CD4-positive, alpha-beta T cell treated with Interleukin-12 subunit alpha and Interleukin-12 subunit beta, for 1 hour (primary cell): ENCODE measurements around the gene SSH3.

Experiments used
- DNase-seq: peaks from one replicate; pipeline ENCODE4 v3.0.0-alpha.2; 2020

SSH3 gene

DNA sequence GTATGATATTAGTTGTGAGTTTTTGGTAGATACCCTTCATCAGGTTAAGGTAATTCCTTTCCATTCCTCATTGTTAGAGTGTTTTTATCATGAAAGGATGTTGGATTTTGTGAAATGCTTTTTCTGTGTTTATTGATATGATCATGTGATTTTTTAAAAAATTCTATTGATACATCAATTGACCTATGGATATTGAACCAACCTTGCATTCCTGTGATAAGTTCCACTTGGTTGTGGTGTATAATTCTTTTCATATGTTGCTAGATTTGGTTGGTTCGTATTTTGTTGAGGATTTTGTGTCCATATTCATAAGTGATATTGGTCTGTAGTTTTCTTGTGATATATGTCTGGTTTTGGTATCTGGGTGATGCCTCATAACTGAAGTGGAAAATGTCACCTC, 7.5 kb upstream of the SSH3 start:
- DNase-seq, result no peak

DNA sequence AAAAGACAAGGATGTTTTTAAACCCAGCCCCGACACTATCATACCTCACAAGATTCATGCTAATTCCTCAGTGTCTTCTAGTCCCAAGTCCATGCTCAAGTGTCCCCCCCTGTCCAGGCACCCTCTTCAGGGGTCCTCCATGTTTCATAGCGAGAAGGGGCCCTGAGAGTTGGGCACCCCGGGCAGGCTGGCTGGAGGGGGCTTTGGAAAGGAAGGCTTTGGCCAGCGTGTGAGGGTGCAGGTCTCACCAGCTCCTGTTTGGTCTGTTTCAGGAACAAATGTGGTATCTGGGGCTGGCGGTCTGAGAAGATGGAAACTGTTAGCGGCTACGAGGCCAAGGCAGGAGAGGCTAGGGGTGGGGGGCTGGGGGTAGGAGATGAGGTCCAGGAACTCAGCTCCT, 4.5 kb upstream of the SSH3 start:
- DNase-seq, result no peak

GRCh38 chr11:67299471-67300191, 3.7 kb upstream of the SSH3 start:
- no peak for DNase-seq

DNA sequence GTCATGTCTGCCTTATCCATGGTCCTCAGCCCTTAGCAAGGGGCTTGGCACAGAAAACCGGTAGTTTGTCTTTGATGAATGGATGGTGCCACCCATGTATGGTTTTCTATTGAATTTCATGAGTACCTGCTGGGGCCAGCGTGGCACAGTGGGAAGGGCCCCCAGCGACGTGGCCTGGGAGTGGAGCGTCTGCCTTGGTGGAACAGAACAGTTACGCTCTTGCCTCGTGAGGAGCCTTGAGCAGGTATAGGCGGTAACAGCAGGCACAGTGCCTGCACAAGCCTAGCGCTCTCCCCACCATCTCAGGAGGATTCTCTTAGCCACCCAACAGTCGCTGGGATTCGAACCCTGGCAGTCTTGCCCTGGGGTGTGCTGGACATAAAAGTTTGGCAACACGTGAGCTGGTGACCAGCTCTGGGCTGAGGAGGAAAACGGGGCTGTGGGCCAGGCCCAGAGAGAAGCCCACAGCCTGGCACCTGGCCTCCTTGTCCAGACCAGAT, 3.0 kb upstream of the SSH3 start:
- no peak for DNase-seq

DNA sequence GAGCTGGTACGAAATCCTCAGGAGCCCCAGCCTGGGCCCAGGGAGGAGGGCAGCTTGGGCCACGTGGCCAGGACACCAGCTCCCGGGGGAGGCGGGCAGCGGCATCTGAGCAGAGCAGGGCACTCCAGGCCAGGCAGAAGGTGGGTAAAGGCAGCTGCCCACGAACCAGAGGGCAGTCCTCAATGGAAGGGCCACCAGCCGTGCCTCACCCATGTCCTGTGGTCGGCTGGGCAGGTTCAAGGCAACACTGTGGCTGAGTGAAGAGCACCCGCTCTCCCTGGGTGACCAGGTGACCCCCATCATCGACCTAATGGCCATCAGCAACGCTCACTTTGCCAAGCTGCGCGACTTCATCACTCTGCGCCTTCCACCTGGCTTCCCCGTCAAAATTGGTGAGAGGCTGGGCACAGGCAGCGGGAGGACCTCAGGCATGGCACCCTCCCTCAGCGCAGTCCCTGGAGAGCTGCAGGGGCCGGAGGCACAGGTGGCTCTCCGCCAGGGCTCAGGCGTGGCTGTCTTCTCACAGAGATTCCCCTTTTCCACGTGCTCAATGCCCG, 2.5 kb upstream of the SSH3 start:
- no peak for DNase-seq

DNA sequence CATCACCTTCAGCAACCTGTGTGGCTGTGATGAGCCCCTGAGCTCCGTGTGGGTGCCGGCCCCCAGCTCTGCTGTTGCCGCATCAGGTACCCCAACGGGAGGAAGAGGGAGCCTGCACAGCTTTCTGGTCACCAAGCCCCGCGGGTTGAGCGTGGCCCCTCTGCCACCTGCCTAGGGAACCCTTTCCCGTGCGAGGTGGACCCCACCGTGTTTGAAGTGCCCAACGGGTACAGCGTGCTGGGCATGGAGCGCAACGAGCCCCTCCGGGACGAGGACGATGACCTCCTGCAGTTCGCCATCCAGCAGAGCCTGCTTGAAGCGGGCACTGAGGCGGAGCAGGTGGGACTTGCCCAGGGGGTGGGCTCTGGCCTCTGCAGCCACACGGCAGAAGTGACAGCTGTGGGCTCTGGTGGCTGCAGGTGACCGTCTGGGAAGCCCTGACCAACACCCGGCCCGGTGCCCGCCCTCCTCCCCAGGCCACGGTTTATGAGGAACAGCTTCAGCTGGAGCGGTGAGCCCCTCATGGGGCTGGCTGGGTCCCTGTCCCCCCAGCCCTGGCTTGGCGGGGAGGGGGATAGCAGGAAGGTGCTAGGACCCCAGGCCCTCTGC, 1.9 kb upstream of the SSH3 start:
- DNase-seq, result no peak

DNA sequence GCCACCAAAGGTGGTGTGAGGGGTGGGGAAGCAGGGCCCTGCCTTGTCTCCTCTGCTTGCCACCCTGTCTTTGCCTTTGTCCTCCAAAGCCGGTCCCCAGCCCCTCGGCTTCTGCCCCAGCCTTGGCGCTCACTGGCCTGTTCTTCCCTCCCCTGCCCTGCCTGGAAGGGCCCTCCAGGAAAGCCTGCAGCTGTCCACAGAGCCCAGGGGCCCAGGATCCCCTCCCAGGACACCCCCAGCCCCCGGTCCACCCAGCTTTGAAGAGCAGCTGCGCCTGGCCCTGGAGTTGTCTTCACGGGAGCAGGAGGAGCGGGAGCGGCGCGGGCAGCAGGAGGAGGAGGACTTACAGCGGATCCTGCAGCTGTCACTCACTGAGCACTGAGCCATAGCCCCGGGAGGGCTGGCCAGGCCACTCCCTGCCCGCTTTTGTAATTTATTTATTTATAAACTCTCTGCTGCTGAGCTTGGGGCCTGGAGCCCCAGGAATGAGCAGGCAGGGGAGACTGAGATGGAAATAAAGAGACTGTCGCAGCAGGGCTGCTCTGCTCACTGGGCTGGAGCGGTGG, 1.3 kb upstream of the SSH3 start:
- no peak for DNase-seq

DNA sequence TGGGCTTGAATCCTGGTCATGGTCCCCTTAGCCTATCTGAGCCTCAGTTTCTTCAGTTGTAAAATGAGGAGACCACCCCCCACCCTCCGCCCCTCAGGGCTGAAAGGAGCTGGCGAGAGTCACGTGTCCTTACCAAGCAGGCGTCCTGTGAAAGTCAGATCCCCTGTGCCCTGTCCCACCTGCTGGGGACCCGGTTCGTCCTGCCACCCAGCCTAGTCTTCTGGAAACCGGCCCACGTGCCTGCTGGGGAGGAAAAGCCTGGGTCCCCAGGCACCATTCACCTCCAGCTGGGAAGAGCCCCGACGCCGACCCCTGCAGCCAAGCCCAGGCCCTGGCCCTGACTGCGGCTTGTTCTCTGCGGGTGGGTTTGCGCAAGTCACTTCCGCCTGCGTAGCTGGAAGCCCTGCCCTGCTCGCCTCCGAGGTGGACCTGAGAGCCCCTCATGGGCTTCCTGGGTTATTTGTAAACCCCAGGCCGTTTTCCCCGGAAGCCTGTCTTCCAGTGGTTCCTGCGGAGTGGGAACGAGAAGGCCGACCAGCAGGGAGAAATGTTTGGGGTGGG, 679 bp upstream of the SSH3 start:
- DNase-seq, result no peak

- DNase-seq, result no peak
These were observed 593 bp downstream of the SSH3 start for GRCh38 chr11:67303835-67304411.

DNA sequence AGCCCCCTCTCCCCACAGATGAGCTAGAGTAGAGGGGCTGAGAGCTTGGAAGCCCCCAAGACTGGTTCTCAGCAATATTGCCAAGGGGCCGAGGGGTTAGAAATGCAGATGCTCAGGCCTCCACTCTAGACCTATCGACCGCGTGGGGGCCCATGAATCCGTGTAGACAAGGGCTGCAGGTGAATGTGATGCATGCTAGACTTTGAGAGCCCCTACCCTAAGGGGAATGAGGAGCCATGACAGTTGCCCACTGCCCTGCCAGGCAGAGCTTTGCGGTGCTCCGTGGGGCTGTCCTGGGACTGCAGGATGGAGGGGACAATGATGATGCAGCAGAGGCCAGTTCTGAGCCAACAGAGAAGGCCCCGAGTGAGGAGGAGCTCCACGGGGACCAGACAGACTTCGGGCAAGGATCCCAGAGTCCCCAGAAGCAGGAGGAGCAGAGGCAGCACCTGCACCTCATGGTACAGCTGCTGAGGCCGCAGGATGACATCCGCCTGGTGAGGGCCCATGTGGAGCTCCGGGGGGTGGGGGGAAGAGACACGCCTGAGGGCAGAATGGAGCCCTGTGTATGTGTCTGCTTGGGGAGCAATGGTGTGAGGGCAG, 1.3 kb downstream of the SSH3 start:
- no peak for DNase-seq

DNA sequence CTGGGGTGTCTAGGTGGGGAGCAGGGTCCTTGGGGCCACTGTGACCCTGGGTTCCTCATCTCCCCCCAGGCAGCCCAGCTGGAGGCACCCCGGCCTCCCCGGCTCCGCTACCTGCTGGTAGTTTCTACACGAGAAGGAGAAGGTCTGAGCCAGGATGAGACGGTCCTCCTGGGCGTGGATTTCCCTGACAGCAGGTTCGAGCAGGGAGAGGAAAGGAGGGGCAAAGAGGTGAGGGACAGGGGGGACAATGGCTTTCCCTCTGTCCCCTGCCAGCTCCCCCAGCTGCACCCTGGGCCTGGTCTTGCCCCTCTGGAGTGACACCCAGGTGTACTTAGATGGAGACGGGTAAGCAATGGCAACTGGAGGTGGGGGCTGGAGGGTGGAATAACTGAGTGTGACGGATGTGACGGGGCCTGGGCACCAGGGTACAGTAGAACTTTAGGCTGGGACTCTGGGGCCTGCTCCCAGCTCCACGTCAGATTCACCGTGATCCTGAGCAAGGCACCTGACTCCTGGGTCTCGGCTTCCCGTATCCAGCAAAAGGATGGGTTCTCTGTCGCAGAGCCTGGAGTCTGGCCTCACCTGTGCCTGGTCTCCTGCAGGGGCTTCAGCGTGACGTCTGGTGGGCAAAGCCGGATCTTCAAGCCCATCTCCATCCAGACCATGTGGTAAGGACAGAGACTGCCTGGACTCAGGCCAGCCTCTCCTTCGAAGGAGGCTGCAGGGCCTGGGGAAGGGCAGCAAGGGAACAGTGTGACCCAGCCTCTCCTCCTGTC, 3.6 kb downstream of the SSH3 start:
- DNase-seq, result no peak

GRCh38 chr11:67307545-67308001, 4.2 kb downstream of the SSH3 start:
- DNase-seq, result no peak

DNA sequence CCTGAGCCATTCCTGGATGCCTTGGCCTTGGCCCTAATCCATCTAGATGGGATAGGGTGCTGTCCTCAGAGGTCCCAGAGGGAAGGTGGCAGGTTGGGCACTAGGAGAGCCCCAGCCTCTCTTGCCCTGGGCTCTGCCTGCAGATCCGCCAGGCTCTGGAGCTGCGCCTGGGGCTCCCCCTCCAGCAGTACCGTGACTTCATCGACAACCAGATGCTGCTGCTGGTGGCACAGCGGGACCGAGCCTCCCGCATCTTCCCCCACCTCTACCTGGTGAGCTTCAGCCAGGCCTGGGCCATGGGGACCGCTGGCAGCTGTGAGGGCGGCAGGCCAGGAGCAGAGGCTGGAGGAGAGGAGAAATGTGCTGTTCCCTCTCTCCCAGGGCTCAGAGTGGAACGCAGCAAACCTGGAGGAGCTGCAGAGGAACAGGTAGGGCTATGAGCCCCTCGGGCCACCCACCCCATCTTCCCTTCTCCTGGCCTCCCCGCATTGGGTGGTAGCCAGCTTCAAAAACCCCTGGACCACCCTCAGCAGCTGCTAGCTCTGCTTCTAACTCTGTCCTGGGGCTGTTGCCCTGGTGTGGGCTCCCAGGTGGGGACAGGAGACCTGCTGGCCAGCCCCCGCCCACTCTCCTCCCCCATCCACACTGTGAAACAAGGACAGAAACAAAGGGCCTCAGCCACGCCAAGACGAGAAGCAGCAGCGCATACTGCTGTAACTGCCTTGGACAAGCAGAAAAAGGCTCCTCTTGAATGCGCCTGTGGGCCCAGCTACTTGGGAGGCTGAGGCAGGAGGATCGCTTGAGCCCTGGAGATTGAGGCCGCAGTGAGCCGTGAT, 4.9 kb downstream of the SSH3 start:
- DNase-seq, result no peak

DNA sequence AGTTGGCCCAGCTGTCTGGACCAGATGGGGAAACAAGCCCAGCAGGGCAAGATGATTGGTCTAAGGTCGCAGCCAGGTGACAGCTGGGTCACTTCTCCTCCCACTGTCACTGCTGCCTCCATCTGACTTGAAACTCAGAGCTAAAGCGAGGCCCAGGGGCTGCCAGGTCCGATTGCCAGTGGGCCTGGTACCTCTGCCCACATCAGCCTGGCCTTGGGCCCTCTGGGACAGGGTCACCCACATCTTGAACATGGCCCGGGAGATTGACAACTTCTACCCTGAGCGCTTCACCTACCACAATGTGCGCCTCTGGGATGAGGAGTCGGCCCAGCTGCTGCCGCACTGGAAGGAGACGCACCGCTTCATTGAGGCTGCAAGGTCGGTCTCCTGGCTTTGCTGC, 5.8 kb downstream of the SSH3 start:
- DNase-seq, result no peak

DNA sequence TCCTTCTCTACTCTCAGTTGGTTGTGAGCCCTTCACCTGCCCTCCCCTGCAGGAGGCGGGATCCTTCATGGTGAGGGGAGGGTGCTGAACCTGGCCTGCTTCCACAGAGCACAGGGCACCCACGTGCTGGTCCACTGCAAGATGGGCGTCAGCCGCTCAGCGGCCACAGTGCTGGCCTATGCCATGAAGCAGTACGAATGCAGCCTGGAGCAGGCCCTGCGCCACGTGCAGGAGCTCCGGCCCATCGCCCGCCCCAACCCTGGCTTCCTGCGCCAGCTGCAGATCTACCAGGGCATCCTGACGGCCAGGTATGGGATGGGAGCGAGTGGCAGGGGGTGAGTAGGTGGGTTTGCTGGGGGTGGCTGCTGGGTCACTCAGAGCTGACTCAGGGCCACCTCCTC, 6.3 kb downstream of the SSH3 start:
- no peak for DNase-seq

DNA sequence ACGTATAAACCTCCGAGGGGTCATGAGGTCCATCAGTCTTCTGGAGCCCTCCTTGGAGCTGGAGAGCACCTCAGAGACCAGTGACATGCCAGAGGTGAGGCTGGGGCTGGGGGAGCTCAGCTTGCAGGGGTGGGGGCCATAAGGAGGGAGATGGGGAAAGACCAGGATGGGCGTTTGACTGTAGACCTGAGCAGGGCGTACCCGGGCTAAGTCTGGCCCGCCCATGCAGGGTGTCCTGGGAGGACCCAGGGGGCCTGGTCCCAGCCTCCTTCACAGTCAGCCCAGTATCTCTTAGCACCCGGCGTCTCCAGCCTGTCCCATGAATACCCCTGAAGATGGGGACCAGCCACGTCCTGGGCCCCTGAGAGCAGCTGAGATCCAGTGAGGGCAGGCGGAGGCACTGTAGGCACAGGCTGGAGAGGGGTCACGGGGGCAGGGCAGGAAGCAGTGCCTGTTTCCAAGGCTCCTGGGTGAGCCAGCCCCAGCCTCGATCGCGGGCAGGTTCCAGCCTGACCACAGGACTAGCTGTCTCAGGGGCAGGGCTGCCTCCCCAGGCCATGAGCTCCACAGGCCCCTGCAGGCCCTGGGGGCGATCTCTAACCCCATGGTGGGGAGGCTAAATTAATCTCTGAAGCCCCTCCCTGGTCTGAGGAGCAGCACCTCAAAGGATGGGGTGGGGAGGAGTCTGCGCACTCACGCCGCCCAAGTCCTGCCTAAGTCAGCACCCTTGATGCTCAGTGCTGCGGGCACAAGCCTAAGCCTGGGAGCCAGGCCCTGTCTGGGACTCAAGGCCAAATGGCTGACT, 7.1 kb downstream of the SSH3 start:
- no peak for DNase-seq

GRCh38 chr11:67311051-67311555, 7.8 kb downstream of the SSH3 start:
- DNase-seq, result no peak

GRCh38 chr11:67311556-67312082, 8.3 kb downstream of the SSH3 start:
- DNase-seq, result peak; percentile 27

DNA sequence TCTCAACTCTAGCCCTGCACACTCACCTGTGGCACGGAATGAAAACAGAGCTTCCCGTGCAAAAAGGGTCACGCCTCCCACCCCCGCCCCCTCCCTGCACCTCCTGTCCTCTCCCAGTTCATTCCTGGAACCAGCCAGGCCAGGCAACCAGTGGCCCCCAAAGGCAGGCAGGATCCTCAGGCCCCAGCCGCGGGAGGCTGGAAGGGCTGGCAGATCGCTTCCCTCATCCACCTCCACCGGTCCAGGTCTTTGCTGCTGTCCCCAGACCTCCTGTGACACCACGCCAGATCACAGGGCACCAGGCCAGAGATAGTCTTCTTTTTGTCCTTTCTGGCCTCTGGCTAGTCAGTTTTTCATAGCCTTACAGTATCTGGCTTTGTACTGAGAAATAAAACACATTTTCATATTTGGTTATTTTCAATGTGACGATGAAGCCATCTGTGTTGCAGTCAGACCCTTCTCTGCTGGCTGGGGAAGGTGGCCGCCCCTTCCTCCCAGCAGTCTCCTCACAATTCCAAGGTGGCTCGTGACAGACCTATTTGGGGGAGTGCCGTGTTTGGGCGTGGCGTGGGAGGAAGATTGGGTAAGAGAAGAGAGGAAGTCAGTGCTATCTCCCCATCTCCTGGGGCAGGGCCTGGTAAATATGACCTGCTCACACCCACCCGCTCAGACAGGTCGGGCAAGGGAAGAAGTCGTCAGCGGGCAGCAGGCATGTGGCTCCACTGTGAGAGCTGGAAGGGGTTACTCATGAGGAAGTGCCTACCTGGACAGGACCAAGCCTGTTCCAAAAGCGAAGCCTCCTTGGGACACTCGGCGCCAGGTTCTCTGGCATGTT, 9.1 kb downstream of the SSH3 start:
- DNase-seq, result peak; percentile 58
